Loucy (cell line): ENCODE data around the gene AKR1C1.

Experiments
- EZH2phosphoT487 ChIP-seq: fragments of 200-600 bp; IDR thresholded peaks from 2 replicates; pipeline ENCODE4 v1.6.1; 2018; ENCODE audit warnings: antibody characterized with exemption, mild to moderate bottlenecking, moderate library complexity, borderline replicate concordance
- TF ChIP-seq, protein P1 (sequence below): fragments of 200-600 bp; sonication (generic); conservative IDR thresholded peaks from 2 replicates; pipeline ENCODE4 v1.5.1; 2014; ENCODE audit warnings: mild to moderate bottlenecking, antibody characterized with exemption, low read length

DNA sequence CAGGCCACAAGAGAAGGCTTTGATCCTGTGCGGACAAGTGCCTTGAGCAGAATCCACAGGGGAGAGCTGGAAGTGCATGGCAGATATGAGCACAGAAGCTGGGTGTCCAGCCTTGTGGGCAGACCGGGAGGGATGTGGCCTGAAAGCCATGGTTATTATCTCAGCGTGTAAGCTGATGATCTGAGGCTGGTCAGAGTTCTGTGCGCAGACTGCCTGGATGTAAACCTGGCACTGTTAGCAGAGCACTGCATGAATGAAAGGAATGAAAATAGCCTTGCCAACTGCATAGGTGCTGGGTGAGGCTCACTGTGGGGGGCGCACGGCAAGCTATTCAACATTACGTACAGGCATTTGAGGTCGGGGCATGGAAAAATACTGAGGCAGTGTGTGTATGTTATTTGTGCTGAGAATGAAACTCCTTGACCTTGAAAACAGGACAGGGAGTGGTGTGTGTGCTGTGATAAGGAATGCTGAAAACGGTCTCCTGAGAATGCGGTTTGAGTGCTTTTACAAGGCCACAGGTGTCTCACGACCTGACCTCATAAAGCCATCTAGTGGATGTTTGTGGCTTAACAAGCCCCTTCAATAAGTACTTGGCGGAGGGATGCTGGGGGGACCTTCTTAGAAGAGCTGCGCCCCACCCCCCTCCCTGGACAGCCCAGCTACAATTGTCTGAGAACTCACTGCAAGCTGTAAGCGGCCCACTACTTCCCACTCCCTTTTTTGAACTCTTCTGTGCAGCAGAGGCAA is 18.7 kb downstream of the AKR1C1 start:
- TF ChIP-seq, protein P1, sequence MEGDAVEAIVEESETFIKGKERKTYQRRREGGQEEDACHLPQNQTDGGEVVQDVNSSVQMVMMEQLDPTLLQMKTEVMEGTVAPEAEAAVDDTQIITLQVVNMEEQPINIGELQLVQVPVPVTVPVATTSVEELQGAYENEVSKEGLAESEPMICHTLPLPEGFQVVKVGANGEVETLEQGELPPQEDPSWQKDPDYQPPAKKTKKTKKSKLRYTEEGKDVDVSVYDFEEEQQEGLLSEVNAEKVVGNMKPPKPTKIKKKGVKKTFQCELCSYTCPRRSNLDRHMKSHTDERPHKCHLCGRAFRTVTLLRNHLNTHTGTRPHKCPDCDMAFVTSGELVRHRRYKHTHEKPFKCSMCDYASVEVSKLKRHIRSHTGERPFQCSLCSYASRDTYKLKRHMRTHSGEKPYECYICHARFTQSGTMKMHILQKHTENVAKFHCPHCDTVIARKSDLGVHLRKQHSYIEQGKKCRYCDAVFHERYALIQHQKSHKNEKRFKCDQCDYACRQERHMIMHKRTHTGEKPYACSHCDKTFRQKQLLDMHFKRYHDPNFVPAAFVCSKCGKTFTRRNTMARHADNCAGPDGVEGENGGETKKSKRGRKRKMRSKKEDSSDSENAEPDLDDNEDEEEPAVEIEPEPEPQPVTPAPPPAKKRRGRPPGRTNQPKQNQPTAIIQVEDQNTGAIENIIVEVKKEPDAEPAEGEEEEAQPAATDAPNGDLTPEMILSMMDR = peak; percentile 68
- no peak for TF ChIP-seq EZH2phosphoT487
